ENCODE data around the gene FAM78A. TPM values are rescaled to one million over a fixed set of nuclear protein-coding genes. Genes with fewer than 3 reads are reported as not detected.

FAM78A gene
- total RNA-seq, 1 experiment from 2014 or later = 1.3 TPM

DNA sequence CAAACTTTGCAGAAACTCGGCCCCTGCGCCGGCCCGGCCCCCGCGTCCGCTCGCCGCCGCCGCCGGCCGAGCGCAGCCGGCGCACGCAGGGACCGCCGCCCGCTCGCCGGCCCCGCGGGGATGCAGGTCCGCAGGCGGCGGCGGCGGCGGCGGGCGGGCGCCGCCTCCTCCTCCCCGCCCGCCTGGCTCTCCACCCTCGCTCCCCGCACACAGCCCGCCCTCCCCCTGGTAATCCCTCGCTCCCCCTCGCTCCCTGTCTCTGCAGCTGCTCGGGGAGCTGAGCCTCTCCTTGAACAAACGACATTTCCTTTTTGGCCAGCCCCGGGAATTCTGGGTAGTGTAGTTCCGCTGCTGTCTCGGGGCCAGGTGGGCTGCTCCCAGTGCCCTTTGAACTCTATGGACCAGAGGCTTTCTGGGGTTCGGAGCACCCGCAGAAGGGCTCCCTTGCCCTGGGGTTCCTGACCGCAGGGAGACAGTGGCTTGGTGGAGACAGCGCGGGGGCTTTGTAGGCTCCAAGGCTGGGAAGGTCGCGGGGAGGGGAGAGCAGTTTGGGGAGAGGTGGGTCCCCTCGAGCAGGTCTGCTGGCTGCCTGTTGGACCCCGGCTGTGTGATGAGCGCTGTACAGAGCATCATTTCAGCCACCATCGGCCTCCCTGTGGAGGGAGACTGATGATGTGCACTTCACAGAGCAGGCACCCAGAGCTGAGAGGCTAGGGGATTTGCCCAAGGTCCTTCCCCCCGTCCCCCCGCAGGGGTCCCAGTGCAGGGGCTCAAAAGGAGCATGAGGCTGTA, 1.8 kb upstream of the FAM78A start:
- Histone ChIP-seq H3K9me3 (ENCODE audit: insufficient read depth, low read depth) (no peaks in the 10 kb centered on the region), H3K4me3 (peak overlapping the region; percentile 74; the same call in 1 of the 2 replicates), H3K27ac (no peak overlapping the region), H3K27me3 (ENCODE audit: insufficient read depth, low read depth) (peaks cover 32% of the 10 kb centered on the region), H3K4me2 (peak overlapping the region; percentile 80), H3K4me1 (replicated peaks; ENCODE audit: insufficient read depth) (no peaks in the 10 kb centered on the region), H2AFZ (no peak overlapping the region), H3K36me3 (ENCODE audit: low read depth) (no peaks in the 10 kb centered on the region), H3K9me2 (ENCODE audit: insufficient read depth) (no peaks in the 10 kb centered on the region), H3F3A (ENCODE audit: insufficient read depth, low read depth) (no peaks in the 10 kb centered on the region), H3K79me2 (ENCODE audit: low read depth) (no peaks in the 10 kb centered on the region), H4K20me1 (ENCODE audit: insufficient read depth) (no peaks in the 10 kb centered on the region)
- intact Hi-C loops (cut with micrococcal nuclease; ENCODE audit: unreplicated experiment) = loop anchor here (5.0 kb wide), 1 partner anchor 59 kb away; no protein-coding TSS in a partner anchor
- no TSS peak for BruUV-seq (replicated peaks)
- TF ChIP-seq EZH2 (IDR thresholded peaks at IDR 0.05; ENCODE audit: low read depth) = no peak
- TF ChIP-seq, protein P1, sequence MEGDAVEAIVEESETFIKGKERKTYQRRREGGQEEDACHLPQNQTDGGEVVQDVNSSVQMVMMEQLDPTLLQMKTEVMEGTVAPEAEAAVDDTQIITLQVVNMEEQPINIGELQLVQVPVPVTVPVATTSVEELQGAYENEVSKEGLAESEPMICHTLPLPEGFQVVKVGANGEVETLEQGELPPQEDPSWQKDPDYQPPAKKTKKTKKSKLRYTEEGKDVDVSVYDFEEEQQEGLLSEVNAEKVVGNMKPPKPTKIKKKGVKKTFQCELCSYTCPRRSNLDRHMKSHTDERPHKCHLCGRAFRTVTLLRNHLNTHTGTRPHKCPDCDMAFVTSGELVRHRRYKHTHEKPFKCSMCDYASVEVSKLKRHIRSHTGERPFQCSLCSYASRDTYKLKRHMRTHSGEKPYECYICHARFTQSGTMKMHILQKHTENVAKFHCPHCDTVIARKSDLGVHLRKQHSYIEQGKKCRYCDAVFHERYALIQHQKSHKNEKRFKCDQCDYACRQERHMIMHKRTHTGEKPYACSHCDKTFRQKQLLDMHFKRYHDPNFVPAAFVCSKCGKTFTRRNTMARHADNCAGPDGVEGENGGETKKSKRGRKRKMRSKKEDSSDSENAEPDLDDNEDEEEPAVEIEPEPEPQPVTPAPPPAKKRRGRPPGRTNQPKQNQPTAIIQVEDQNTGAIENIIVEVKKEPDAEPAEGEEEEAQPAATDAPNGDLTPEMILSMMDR (conservative IDR thresholded peaks at IDR 0.05) = no peak
- ChIA-PET POLR2A (ENCODE audit: unreplicated experiment) (interaction anchor here (0.6 kb wide), 1 partner anchor 39 kb away, joined by 3 read pairs; no protein-coding TSS in a partner anchor), CTCF (interaction anchor here (0.6 kb wide), 1 partner anchor 22 kb away, joined by 7 read pairs; no protein-coding TSS in a partner anchor)
- DNase-seq = peak; percentile 38 to 46

DNA sequence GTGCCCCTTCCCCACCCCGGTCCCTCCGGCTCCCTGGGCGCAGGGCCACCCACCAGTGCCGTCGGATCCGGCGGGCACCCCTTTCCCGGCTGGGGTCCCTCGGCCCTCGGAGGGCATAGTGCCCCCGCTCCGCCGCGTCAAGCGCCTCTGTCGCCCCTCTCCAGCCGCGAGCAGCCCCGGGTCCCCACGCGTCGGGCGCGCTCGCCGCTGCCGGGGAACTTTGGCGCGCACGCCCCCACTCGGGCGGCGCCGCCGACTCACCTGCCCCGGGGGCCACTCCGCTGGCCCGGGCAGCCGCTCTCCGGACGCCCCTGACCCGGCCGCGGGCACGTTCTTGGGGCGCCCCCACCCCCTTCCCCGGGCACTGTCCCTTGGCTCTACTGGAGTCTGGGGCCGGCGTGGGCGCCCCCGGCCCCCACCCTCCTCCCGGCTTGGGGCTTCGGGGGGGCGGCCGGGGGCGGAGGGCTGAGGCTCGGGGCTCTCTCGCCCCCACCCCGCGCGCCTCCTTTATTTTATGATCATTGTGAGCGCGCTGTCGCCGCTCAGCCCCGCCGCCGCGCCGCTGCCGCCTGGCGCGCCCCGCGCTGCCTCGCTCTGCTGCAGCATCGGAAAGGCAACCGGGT, 1.1 kb upstream of the FAM78A start:
- no peaks in the 10 kb centered on the region for H3K36me3 ChIP-seq (ENCODE audit: low read depth)
- H2AFZ ChIP-seq = peak overlapping the region; percentile 75; the same call in 1 of the 2 replicates
- ChIA-PET CTCF (no interaction called here), POLR2A (ENCODE audit: unreplicated experiment) (no interaction called here)
- no peaks in the 10 kb centered on the region for H3K4me1 ChIP-seq (replicated peaks; ENCODE audit: insufficient read depth)
- no peaks in the 10 kb centered on the region for H3F3A ChIP-seq (ENCODE audit: insufficient read depth, low read depth)
- H3K4me2 ChIP-seq = peak overlapping the region; percentile 80
- H3K27me3 ChIP-seq (ENCODE audit: insufficient read depth, low read depth) = peaks cover 30% of the 10 kb centered on the region
- TF ChIP-seq EZH2 (IDR thresholded peaks at IDR 0.05; ENCODE audit: low read depth) = no peak
- TF ChIP-seq, protein P1 (conservative IDR thresholded peaks at IDR 0.05) = no peak
- H4K20me1 ChIP-seq (ENCODE audit: insufficient read depth) = no peaks in the 10 kb centered on the region
- no peaks in the 10 kb centered on the region for H3K9me2 ChIP-seq (ENCODE audit: insufficient read depth)
- DNase-seq = no peak
- H3K79me2 ChIP-seq (ENCODE audit: low read depth) = no peaks in the 10 kb centered on the region
- peak overlapping the region; percentile 74 for H3K4me3 ChIP-seq
- no peaks in the 10 kb centered on the region for H3K9me3 ChIP-seq (ENCODE audit: insufficient read depth, low read depth)
- H3K27ac ChIP-seq = no peak overlapping the region
- intact Hi-C loops (cut with micrococcal nuclease; ENCODE audit: unreplicated experiment) = loop anchor here (5.0 kb wide), 1 partner anchor 60 kb away; no protein-coding TSS in a partner anchor
- no TSS peak for BruUV-seq (replicated peaks)

DNA sequence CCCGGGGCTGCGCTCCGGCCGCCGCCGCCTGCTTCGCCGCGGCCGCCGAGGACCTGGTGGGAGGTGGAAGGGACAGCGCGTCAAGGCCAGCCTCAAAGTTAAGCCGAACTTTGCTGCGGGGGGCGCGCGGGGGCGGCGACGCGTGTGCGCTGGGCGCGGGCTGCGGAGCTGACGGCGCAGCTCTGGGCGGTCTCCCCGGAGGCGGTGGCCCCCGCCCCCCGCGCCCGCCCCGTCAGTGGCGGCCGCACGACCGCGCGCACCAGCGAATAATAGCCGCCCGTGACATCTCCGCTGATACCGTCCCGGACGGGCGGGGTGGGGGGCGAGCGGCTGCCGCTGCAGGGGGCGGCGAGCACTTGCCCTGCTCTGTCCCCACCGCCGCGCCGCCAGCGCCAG, 579 bp upstream of the FAM78A start:
- Histone ChIP-seq H3K4me1 (replicated peaks; ENCODE audit: insufficient read depth) (no peaks in the 10 kb centered on the region), H3K27ac (no peak overlapping the region), H3F3A (ENCODE audit: insufficient read depth, low read depth) (no peaks in the 10 kb centered on the region), H3K4me3 (peak overlapping the region; percentile 74; the same call in 1 of the 2 replicates), H3K36me3 (ENCODE audit: low read depth) (no peaks in the 10 kb centered on the region), H3K9me2 (ENCODE audit: insufficient read depth) (no peaks in the 10 kb centered on the region), H2AFZ (no peak overlapping the region), H3K27me3 (ENCODE audit: insufficient read depth, low read depth) (peaks cover 25% of the 10 kb centered on the region), H3K9me3 (ENCODE audit: insufficient read depth, low read depth) (no peaks in the 10 kb centered on the region), H4K20me1 (ENCODE audit: insufficient read depth) (no peaks in the 10 kb centered on the region), H3K4me2 (peak overlapping the region; percentile 80), H3K79me2 (ENCODE audit: low read depth) (no peaks in the 10 kb centered on the region)
- no peak for DNase-seq
- ChIA-PET CTCF (no interaction called here), POLR2A (ENCODE audit: unreplicated experiment) (no interaction called here)
- BruUV-seq (replicated peaks) = no TSS peak
- TF ChIP-seq EZH2 (IDR thresholded peaks at IDR 0.05; ENCODE audit: low read depth) = no peak
- TF ChIP-seq, protein P1 (conservative IDR thresholded peaks at IDR 0.05) = no peak
- intact Hi-C loops (cut with micrococcal nuclease; ENCODE audit: unreplicated experiment) = loop anchor here (5.0 kb wide), 1 partner anchor 60 kb away; no protein-coding TSS in a partner anchor

All from PC-9 (cell line).